Measurements from ENCODE around the gene ULK4.

Gene ULK4

GRCh38 chr3:41274944-41275668 lies 686.8 kb downstream of the ULK4 start:
- ChIA-PET CTCF (no interaction called here), POLR2A (no interaction called here)
- no peak overlapping the region for H3K27ac ChIP-seq (ENCODE audit: extremely low read depth, low read depth, low read length)
- TF ChIP-seq ZNF175 (tag by site-specific recombination; IDR thresholded peaks at IDR 0.05), result no peak
- no peak for TF ChIP-seq ZSCAN23 (tag by site-specific recombination; IDR thresholded peaks at IDR 0.05)
- TF ChIP-seq ZNF426 (tag by site-specific recombination; IDR thresholded peaks at IDR 0.05), result no peak
- no peak for TF ChIP-seq ZNF560 (tag by site-specific recombination; IDR thresholded peaks at IDR 0.05; ENCODE audit: borderline replicate concordance)
- no peak for TF ChIP-seq ZSCAN5A (tag by site-specific recombination; IDR thresholded peaks at IDR 0.05)
- no peak for TF ChIP-seq ZNF596 (tag by site-specific recombination; IDR thresholded peaks at IDR 0.05)
- TF ChIP-seq ZNF266 (tag by site-specific recombination; IDR thresholded peaks at IDR 0.05; ENCODE audit: low read depth), result no peak
- no peak for TF ChIP-seq ZNF621 (tag by site-specific recombination; IDR thresholded peaks at IDR 0.05)
- TF ChIP-seq ZNF26 (tag by site-specific recombination; IDR thresholded peaks at IDR 0.05), result no peak
- no peak for TF ChIP-seq ZNF530 (tag by site-specific recombination; IDR thresholded peaks at IDR 0.05; ENCODE audit: low read depth)
- no peak for TF ChIP-seq ZNF155 (tag by site-specific recombination; IDR thresholded peaks at IDR 0.05)
- TF ChIP-seq ZNF626 (tag by site-specific recombination; IDR thresholded peaks at IDR 0.05), result no peak
- TF ChIP-seq ZNF776 (tag by site-specific recombination; IDR thresholded peaks at IDR 0.05; ENCODE audit: borderline replicate concordance), result no peak
- TF ChIP-seq ZNF184 (tag by site-specific recombination; IDR thresholded peaks at IDR 0.05), result no peak
- no peak for TF ChIP-seq ZNF2 (tag by site-specific recombination; IDR thresholded peaks at IDR 0.05)
- no peak for TF ChIP-seq ZSCAN30 (tag by site-specific recombination; IDR thresholded peaks at IDR 0.05)
- H3K9me3 ChIP-seq (ENCODE audit: control insufficient read depth, insufficient read depth, low read depth, low read length), result no peaks in the 10 kb centered on the region
- no peak overlapping the region for H3K4me3 ChIP-seq (ENCODE audit: low read depth, low read length)
- no peaks in the 10 kb centered on the region for H3K36me3 ChIP-seq (ENCODE audit: control insufficient read depth in 2 of 2, insufficient read depth in 1 of 2, low read length in 2 of 2)
- no peaks in the 10 kb centered on the region for H3K4me1 ChIP-seq (ENCODE audit: control insufficient read depth, insufficient read depth, low read length)

- ChIA-PET CTCF (interaction anchor here (0.6 kb wide), 1 partner anchor 166 kb away, joined by 4 read pairs; no protein-coding TSS in a partner anchor), POLR2A (no interaction called here)
- no peaks in the 10 kb centered on the region for H3K4me1 ChIP-seq (ENCODE audit: control insufficient read depth, insufficient read depth, low read length)
- no peak overlapping the region for H3K4me3 ChIP-seq (ENCODE audit: low read depth, low read length)
- no peaks in the 10 kb centered on the region for H3K36me3 ChIP-seq (ENCODE audit: control insufficient read depth in 2 of 2, insufficient read depth in 1 of 2, low read length in 2 of 2)
- no peak overlapping the region for H3K27ac ChIP-seq (ENCODE audit: extremely low read depth, low read depth, low read length)
- no peaks in the 10 kb centered on the region for H3K9me3 ChIP-seq (ENCODE audit: control insufficient read depth, insufficient read depth, low read depth, low read length)
- no peak for TF ChIP-seq ZBTB49 (tag by site-specific recombination; IDR thresholded peaks at IDR 0.05; ENCODE audit: low read depth)
- no peak for TF ChIP-seq ZNF280C (tag by site-specific recombination; IDR thresholded peaks at IDR 0.05)
- no peak for TF ChIP-seq PBX3 (CRISPR knock-in tag; IDR thresholded peaks at IDR 0.05)
- no peak for TF ChIP-seq ZNF274 (IDR thresholded peaks at IDR 0.05; ENCODE audit: low read length)
- no peak for TF ChIP-seq ZNF274 (tag by site-specific recombination; IDR thresholded peaks at IDR 0.05; ENCODE audit: borderline replicate concordance)
- no peak for TF ChIP-seq ZNF501 (tag by site-specific recombination; IDR thresholded peaks at IDR 0.05)
- no peak for TF ChIP-seq PRDM4 (tag by site-specific recombination; IDR thresholded peaks at IDR 0.05)
These were observed 689.2 kb downstream of the ULK4 start for GRCh38 chr3:41272667-41273066.
